HepG2 (cell line): ENCODE data around the gene VAPA. TPM values are rescaled to one million over a fixed set of nuclear protein-coding genes. Genes with fewer than 3 reads are reported as not detected.

Experiments
- ATAC-seq: fragments of 200-7000 bp; cut with Tn5 transposase; 3 replicates; pipeline ENCODE4 v1.9.1; 2020; ENCODE audit warnings: mild to moderate bottlenecking, moderate library complexity
- BruUV-seq: library from RNA; stranded (reverse); fragments of 400-500 nt; replicated peaks from 2 replicates; lab custom pipeline; 2021; lab: Mats Ljungman, UMichigan
- CTCF ChIA-PET: fragments of 300-600 bp; formaldehyde crosslinking; extraction: SDS; loops from one replicate; lab custom pipeline; 2021; ENCODE audit warnings: low total read pairs, inconsistent platforms, low intra/inter-chr PET ratio; lab: Yijun Ruan, JAX
- POLR2A ChIA-PET: fragments of 350-600 bp; sonication (Branson Sonifier 250); formaldehyde crosslinking; loops from one replicate; lab custom pipeline; 2020; ENCODE audit warnings: antibody characterized with exemption, inconsistent platforms; lab: Yijun Ruan, JAX
- DNase-seq: peaks from one replicate; pipeline ENCODE4 v3.0.0-alpha.2; 2015; ENCODE audit warnings: low spot score
- FAIRE-seq: peaks from 3 replicates; lab custom pipeline; 2011; peaks lifted over from hg19 to GRCh38; lab: Jason Lieb, UNC
- H2AFZ ChIP-seq: one replicate; pipeline ENCODE4 v1.6.1; 2011; ENCODE audit warnings: low read length, inconsistent platforms
- H3K27ac ChIP-seq: fragments of 300-600 bp; 3 replicates; pipeline ENCODE4 v1.8.0; 2011; ENCODE audit warnings: mixed run types, mild to moderate bottlenecking, mixed read lengths, low read length, inconsistent platforms; ENCODE audit not compliant: insufficient read depth; ENCODE audit errors: extremely low read length
- H3K27me3 ChIP-seq, 2 experiments: fragments of 200-600 bp in 1 of 2; 2 replicates in 1 of 2; 3 replicates in 1 of 2; pipeline versions ENCODE4 v1.6.0 to v1.8.0; 2011; ENCODE audit warnings: low read length in 2 of 2, mild to moderate bottlenecking in 2 of 2, moderate library complexity in 2 of 2, inconsistent platforms in 1 of 2; ENCODE audit not compliant: insufficient read depth in 2 of 2, control insufficient read depth in 1 of 2
- H3K36me3 ChIP-seq, 2 experiments: fragments of 200-600 bp in 1 of 2; replicated peaks in 1 of 2; 2 replicates in 1 of 2; 3 replicates in 1 of 2; pipeline versions ENCODE4 v1.5.1 to v1.8.0; 2011; ENCODE audit warnings: low read length in 2 of 2, inconsistent platforms in 1 of 2; ENCODE audit not compliant: insufficient read depth in 2 of 2, control insufficient read depth in 1 of 2
- H3K4me1 ChIP-seq: 2 replicates; pipeline ENCODE4 v1.5.1; 2012; ENCODE audit warnings: low read length, inconsistent platforms; ENCODE audit not compliant: insufficient read depth
- H3K4me2 ChIP-seq: 2 replicates; pipeline ENCODE4 v1.6.0; 2011; ENCODE audit warnings: low read depth, low read length, inconsistent platforms
- H3K4me3 ChIP-seq, 3 experiments: fragments of 200-600 bp in 1 of 3; sonication (generic), shearing (Covaris generic) in 1 of 3; replicated peaks in 1 of 3; 2 replicates each; pipeline ENCODE4 v1.5.1; 2011 to 2016; ENCODE audit warnings: low read length in 3 of 3, inconsistent platforms in 2 of 3, low read depth in 2 of 3, mild to moderate bottlenecking in 2 of 3, control low read depth in 1 of 3, mixed read lengths in 1 of 3; ENCODE audit not compliant: insufficient read depth in 1 of 3
- H3K79me2 ChIP-seq: one replicate; pipeline ENCODE4 v1.6.1; 2011; ENCODE audit warnings: low read length, inconsistent platforms; ENCODE audit not compliant: insufficient read depth
- H3K9ac ChIP-seq: 2 replicates; pipeline ENCODE4 v1.6.0; 2011; ENCODE audit warnings: mild to moderate bottlenecking, low read depth, low read length, inconsistent platforms; ENCODE audit not compliant: insufficient read depth
- H3K9me3 ChIP-seq: 2 replicates; pipeline ENCODE4 v1.5.1; 2012; ENCODE audit warnings: mild to moderate bottlenecking, low read length
- H4K20me1 ChIP-seq: 2 replicates; pipeline ENCODE4 v1.6.0; 2011; ENCODE audit warnings: inconsistent platforms, mild to moderate bottlenecking, low read length, moderate library complexity; ENCODE audit not compliant: insufficient read depth
- FOXM1 ChIP-seq: sonication (generic); formaldehyde crosslinking; IDR thresholded peaks from 2 replicates; pipeline ENCODE4 v1.5.0; 2020; ENCODE audit warnings: missing genetic modification reagents
- FOXP1 ChIP-seq, 2 experiments: fragments of 450-650 bp in 1 of 2; IDR thresholded peaks; 2 replicates each; pipeline ENCODE4 v1.6.1; 2017 to 2018; ENCODE audit warnings: antibody characterized with exemption in 1 of 2
- GPN1 ChIP-seq: sonication (generic); formaldehyde crosslinking; IDR thresholded peaks from 2 replicates; pipeline ENCODE4 v1.5.1; 2020; ENCODE audit warnings: missing genetic modification reagents, borderline replicate concordance
- MXD3 ChIP-seq: IDR thresholded peaks from 2 replicates; pipeline ENCODE4 v1.6.1; 2016; ENCODE audit warnings: mild to moderate bottlenecking, missing biosample characterization, missing genetic modification reagents
- NPAS2 ChIP-seq: sonication (generic); formaldehyde crosslinking; IDR thresholded peaks from 2 replicates; pipeline ENCODE4 v1.8.0; 2022; ENCODE audit warnings: mild to moderate bottlenecking, missing genetic modification reagents, borderline replicate concordance
- PHF21A ChIP-seq: sonication (generic); formaldehyde crosslinking; IDR thresholded peaks from 2 replicates; pipeline ENCODE4 v1.5.0; 2020; ENCODE audit warnings: mild to moderate bottlenecking, missing genetic modification reagents
- SOX13 ChIP-seq, 3 experiments: fragments of 450-650 bp in 1 of 3; sonication (generic) in 1 of 3; formaldehyde crosslinking in 1 of 3; IDR thresholded peaks in 2 of 3; conservative IDR thresholded peaks in 1 of 3; 2 replicates each; pipeline versions ENCODE4 v1.5.0 to v1.6.1; 2016 to 2020; ENCODE audit warnings: antibody characterized with exemption in 1 of 3, mild to moderate bottlenecking in 1 of 3, missing compliant biosample characterization in 1 of 3, missing genetic modification reagents in 1 of 3, moderate library complexity in 1 of 3
- SP5 ChIP-seq: IDR thresholded peaks from 2 replicates; pipeline ENCODE4 v1.6.1; 2016; ENCODE audit warnings: low read depth, borderline replicate concordance
- XRCC5 ChIP-seq: fragments of 200-400 bp; formaldehyde crosslinking; optimal IDR thresholded peaks from 2 replicates; pipeline ENCODE3; 2017; ENCODE audit warnings: mild to moderate bottlenecking, low read length
- ZBTB2 ChIP-seq: sonication (generic); formaldehyde crosslinking; IDR thresholded peaks from 2 replicates; pipeline ENCODE4 v1.8.0; 2022; ENCODE audit warnings: low read depth, missing genetic modification reagents
- ZBTB49 ChIP-seq: sonication (generic); formaldehyde crosslinking; IDR thresholded peaks from 2 replicates; pipeline ENCODE4 v1.4.0; 2020; ENCODE audit warnings: missing genetic modification reagents, borderline replicate concordance
- ZC3H13 ChIP-seq: sonication (generic); formaldehyde crosslinking; IDR thresholded peaks from 2 replicates; pipeline ENCODE4 v1.8.1; 2023; ENCODE audit warnings: mild to moderate bottlenecking, missing genetic modification reagents, moderate library complexity
- ZNF230 ChIP-seq: sonication (generic); formaldehyde crosslinking; IDR thresholded peaks from 2 replicates; pipeline ENCODE4 v1.4.0; 2020; ENCODE audit warnings: mild to moderate bottlenecking, missing genetic modification reagents
- ZNF572 ChIP-seq: sonication (generic); formaldehyde crosslinking; IDR thresholded peaks from 2 replicates; pipeline ENCODE4 v1.5.1; 2020; ENCODE audit warnings: mild to moderate bottlenecking, missing genetic modification reagents
- ZNF776 ChIP-seq: sonication (generic); formaldehyde crosslinking; IDR thresholded peaks from 2 replicates; pipeline ENCODE4 v1.4.0; 2020; ENCODE audit warnings: mild to moderate bottlenecking, missing genetic modification reagents
- ZNF784 ChIP-seq: sonication (generic); formaldehyde crosslinking; IDR thresholded peaks from 2 replicates; pipeline ENCODE4 v1.5.1; 2020; ENCODE audit warnings: missing genetic modification reagents, mild to moderate bottlenecking, borderline replicate concordance
- ZNF850 ChIP-seq: sonication (generic); formaldehyde crosslinking; conservative IDR thresholded peaks from 2 replicates; pipeline ENCODE4 v1.9.0; 2021; ENCODE audit warnings: mild to moderate bottlenecking, missing genetic modification reagents
- ZNF878 ChIP-seq: sonication (generic); formaldehyde crosslinking; IDR thresholded peaks from 2 replicates; pipeline ENCODE4 v1.8.1; 2023; ENCODE audit warnings: mild to moderate bottlenecking, missing genetic modification reagents, moderate library complexity
- WGBS: methylation state at CpG from one replicate; pipeline ENCODE4 v1.1.6; 2017; ENCODE audit warnings: low lambda C conversion rate; 5-methylcytosine and 5-hydroxymethylcytosine counted together
- in situ Hi-C: cut with HindIII; loops from 2 replicates; pipeline ENCODE4 v1.10.0; 2017; ENCODE audit warnings: low pct_unique_long_range_greater_than_20kb; ENCODE audit not compliant: extremely low pct_ligation_motif_present
- intact Hi-C: fragments of 100-400 bp; cut with micrococcal nuclease; formaldehyde crosslinking; loops from one replicate; pipeline ENCODE4 v1.10.0; 2022; ENCODE audit not compliant: unreplicated experiment
- polyA plus RNA-seq, 8 experiments: library from polyadenylated mRNA; depleted of rRNA in 3 of 8; stranded (reverse) in 7 of 8; unstranded in 1 of 8; fragments of >200 nt; fragmentation: Illumina TruSeq in 4 of 8; extraction: Trizol in 4 of 8; gene quantifications; 2 replicates each; pipeline versions ENCODE4 v1.2.1 to v1.2.3, GENCODE V29; 2011 to 2016; ENCODE audit warnings: low read depth in 4 of 8, missing spikeins in 1 of 8, mixed read lengths in 1 of 8; ENCODE audit not compliant: insufficient read depth in 1 of 8
- total RNA-seq, 5 experiments: library from RNA; depleted of rRNA; stranded (reverse); fragments of >200 nt; fragmentation: Illumina TruSeq; extraction: Trizol; gene quantifications; 2 replicates each; pipeline ENCODE4 v1.2.3, GENCODE V29; 2016; ENCODE audit warnings: low read depth in 1 of 5
- TF ChIP-seq, protein P1 (sequence below): sonication (generic); formaldehyde crosslinking; IDR thresholded peaks from 2 replicates; pipeline ENCODE4 v1.8.1; 2023; ENCODE audit warnings: mild to moderate bottlenecking, missing genetic modification reagents, borderline replicate concordance

VAPA gene
- total and polyA plus RNA-seq, 2 of the 13 experiments (the other 11 are each of a cell fraction or from before 2014, with no cell fraction given): 167 to 294 TPM

- no peaks in the 10 kb centered on the region for H3K9me3 ChIP-seq
- intact Hi-C loops: loop anchor here (10.0 kb wide), 1 partner anchor 1113 kb away; no protein-coding TSS in a partner anchor
- in situ Hi-C loops: no loop called here
- no peak for TF ChIP-seq ZNF572 (CRISPR knock-in tag)
- TF ChIP-seq ZNF878 (CRISPR knock-in tag): no peak
- TF ChIP-seq ZNF784 (CRISPR knock-in tag): no peak
- no peak for TF ChIP-seq ZNF230 (CRISPR knock-in tag)
- TF ChIP-seq SP5 (CRISPR knock-in tag): no peak
- TF ChIP-seq NPAS2 (CRISPR knock-in tag): no peak
- no peak for TF ChIP-seq ZNF776
- no peak for TF ChIP-seq FOXP1 (IDR thresholded peaks at IDR 0.05)
- no peak for TF ChIP-seq FOXP1 (CRISPR knock-in tag; IDR thresholded peaks at IDR 0.05)
- no peak for TF ChIP-seq ZBTB49 (CRISPR knock-in tag)
- TF ChIP-seq PHF21A (CRISPR knock-in tag): no peak
- no peak for TF ChIP-seq ZNF850 (CRISPR knock-in tag)
- no peak for TF ChIP-seq MXD3 (CRISPR knock-in tag)
- TF ChIP-seq XRCC5: no peak
- TF ChIP-seq SOX13 (IDR thresholded peaks at IDR 0.05): no peak
- no peak for TF ChIP-seq SOX13 (CRISPR knock-in tag; conservative IDR thresholded peaks at IDR 0.05 in 1 of 2, IDR thresholded peaks at IDR 0.05 in 1 of 2)
- no peak for TF ChIP-seq GPN1 (CRISPR knock-in tag)
- TF ChIP-seq ZBTB2: no peak
- TF ChIP-seq, protein P1, sequence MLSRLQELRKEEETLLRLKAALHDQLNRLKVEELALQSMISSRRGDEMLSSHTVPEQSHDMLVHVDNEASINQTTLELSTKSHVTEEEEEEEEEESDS: no peak
- no peak for TF ChIP-seq FOXM1
- no peak for TF ChIP-seq ZC3H13 (CRISPR knock-in tag)
- TF ChIP-seq, all 625 proteins: peak for 0
- H3K79me2 ChIP-seq: no peaks in the 10 kb centered on the region
- ATAC-seq (no peak), DNase-seq (no peak), FAIRE-seq (no peak)
- H3K27me3 ChIP-seq: peaks cover 0 to 7% of the 10 kb centered on the region in 2 experiments; a peak in 1 of 5 replicates
- H3K4me2 ChIP-seq: no peak overlapping the region
- H3K4me3 ChIP-seq: no peak overlapping the region
- H4K20me1 ChIP-seq: no peaks in the 10 kb centered on the region
- no peak overlapping the region for H3K9ac ChIP-seq
- no peak overlapping the region for H3K27ac ChIP-seq
- no TSS peak for BruUV-seq
- 68% methylated on average over 3 of the region's 3 CpGs for WGBS
- ChIA-PET POLR2A (no interaction called here), CTCF (no interaction called here)
- H3K4me1 ChIP-seq: no peaks in the 10 kb centered on the region
- no peak overlapping the region for H2AFZ ChIP-seq
- H3K36me3 ChIP-seq: no peaks in the 10 kb centered on the region
These were observed 94.3 kb downstream of the VAPA start for GRCh38 chr18:10008006-10008647.
